Liver (tissue), 9 donors: ENCODE results near the gene PDLIM5. TPM values are rescaled to one million over a fixed set of nuclear protein-coding genes. Genes with fewer than 3 reads are reported as not detected.

Experiments
- DNase-seq: peaks from one replicate; pipeline ENCODE4 v3.0.0-alpha.2; 2017; ENCODE audit warnings: low spot score
- H3K27ac ChIP-seq, 2 donors: one replicate each; pipeline ENCODE4 v1.7.0; 2013; ENCODE audit warnings: inconsistent platforms in 2 of 2, low read length in 2 of 2, control low read depth in 1 of 2, low read depth in 1 of 2, mild to moderate bottlenecking in 1 of 2
- H3K27me3 ChIP-seq, 4 donors: one replicate each; pipeline versions ENCODE4 v1.6.1 to v1.7.0; 2013; ENCODE audit warnings: low read length in 3 of 4, inconsistent platforms in 1 of 4, mild to moderate bottlenecking in 1 of 4, moderate library complexity in 1 of 4; ENCODE audit not compliant: control insufficient read depth in 4 of 4, insufficient read depth in 4 of 4
- H3K36me3 ChIP-seq, 4 donors: one replicate each; pipeline versions ENCODE4 v1.6.1 to v1.7.0; 2013; ENCODE audit warnings: low read length in 3 of 4, mild to moderate bottlenecking in 3 of 4, low read depth in 1 of 4, moderate library complexity in 1 of 4; ENCODE audit not compliant: control insufficient read depth in 4 of 4, insufficient read depth in 3 of 4
- H3K4me1 ChIP-seq, 4 donors: one replicate each; pipeline versions ENCODE4 v1.6.1 to v1.7.0; 2013; ENCODE audit warnings: low read length in 3 of 4, mild to moderate bottlenecking in 3 of 4, moderate library complexity in 1 of 4; ENCODE audit not compliant: control insufficient read depth in 4 of 4, insufficient read depth in 4 of 4
- H3K4me3 ChIP-seq, 3 donors: one replicate each; pipeline versions ENCODE4 v1.6.1 to v1.7.0; 2013; ENCODE audit warnings: low read length in 3 of 3, control low read depth in 1 of 3, low read depth in 1 of 3, mild to moderate bottlenecking in 1 of 3
- H3K9ac ChIP-seq, 2 donors: one replicate each; pipeline ENCODE4 v1.7.0; 2013; ENCODE audit warnings: low read length in 2 of 2, mild to moderate bottlenecking in 2 of 2, moderate library complexity in 2 of 2, control low read depth in 1 of 2, low read depth in 1 of 2
- H3K9me3 ChIP-seq, 4 donors: one replicate each; pipeline versions ENCODE4 v1.6.1 to v1.7.0; 2013; ENCODE audit warnings: low read length in 3 of 4; ENCODE audit not compliant: control insufficient read depth in 4 of 4
- ATF3 ChIP-seq: IDR thresholded peaks from 2 replicates; pipeline ENCODE4 v1.6.1; 2016; ENCODE audit warnings: antibody characterized with exemption
- EGR1 ChIP-seq, 2 donors: IDR thresholded peaks; 2 replicates each; pipeline ENCODE4 v1.6.1; 2016 to 2018; ENCODE audit warnings: antibody characterized with exemption in 2 of 2, low read depth in 2 of 2
- FOXA1 ChIP-seq: IDR thresholded peaks from 2 replicates; pipeline ENCODE4 v1.6.1; 2016; ENCODE audit warnings: antibody characterized with exemption
- FOXA2 ChIP-seq: IDR thresholded peaks from 2 replicates; pipeline ENCODE4 v1.6.1; 2016; ENCODE audit warnings: antibody characterized with exemption
- HNF4A ChIP-seq, 2 donors: conservative IDR thresholded peaks; 2 replicates each; pipeline ENCODE4 v1.6.1; 2016; ENCODE audit warnings: antibody characterized with exemption in 2 of 2, mild to moderate bottlenecking in 2 of 2
- HNF4G ChIP-seq: IDR thresholded peaks from 2 replicates; pipeline ENCODE4 v1.6.1; 2016; ENCODE audit warnings: antibody characterized with exemption
- JUND ChIP-seq, 2 donors: IDR thresholded peaks; 2 replicates each; pipeline ENCODE4 v1.6.1; 2016; ENCODE audit warnings: antibody characterized with exemption in 2 of 2
- NR2F2 ChIP-seq: IDR thresholded peaks from 2 replicates; pipeline ENCODE4 v1.6.1; 2016; ENCODE audit warnings: antibody characterized with exemption
- RAD21 ChIP-seq, 2 donors: IDR thresholded peaks; 2 replicates each; pipeline ENCODE4 v1.6.1; 2016; ENCODE audit warnings: antibody characterized with exemption in 2 of 2, mild to moderate bottlenecking in 2 of 2
- REST ChIP-seq: IDR thresholded peaks from 2 replicates; pipeline ENCODE4 v1.6.1; 2016; ENCODE audit warnings: antibody characterized with exemption, mild to moderate bottlenecking
- SP1 ChIP-seq: IDR thresholded peaks from 2 replicates; pipeline ENCODE4 v1.6.1; 2018; ENCODE audit warnings: antibody characterized with exemption, mild to moderate bottlenecking
- TAF1 ChIP-seq: conservative IDR thresholded peaks from 2 replicates; pipeline ENCODE4 v1.6.1; 2016; ENCODE audit warnings: antibody characterized with exemption, mild to moderate bottlenecking
- YY1 ChIP-seq: IDR thresholded peaks from 2 replicates; pipeline ENCODE4 v1.6.1; 2016; ENCODE audit warnings: antibody characterized with exemption, mild to moderate bottlenecking
- ZBTB33 ChIP-seq: IDR thresholded peaks from 2 replicates; pipeline ENCODE4 v1.6.1; 2016; ENCODE audit warnings: antibody characterized with exemption
- WGBS: extraction: QIAGEN DNeasy Blood & Tissue Kit; methylation state at CpG from one replicate; pipeline ENCODE4 v1.1.7; 2013; 5-methylcytosine and 5-hydroxymethylcytosine counted together
- polyA plus RNA-seq, 2 donors: library from polyadenylated mRNA; stranded (reverse) in 1 of 2; unstranded in 1 of 2; fragments of 200-250 nt in 1 of 2; fragments of >200 nt in 1 of 2; fragmentation: Nextera tagmentation in 1 of 2; extraction: Ambion mirVana in 1 of 2; gene quantifications; one replicate each; pipeline versions ENCODE4 v1.2.1 to v1.2.3, GENCODE V29; 2013 to 2015
- total RNA-seq, 2 donors: library from RNA; depleted of rRNA; stranded (reverse); fragments of >200 nt; gene quantifications; one replicate each; pipeline ENCODE4 v1.2.3, GENCODE V29; 2014
- TF ChIP-seq, protein P1 (sequence below): IDR thresholded peaks from 2 replicates; pipeline ENCODE4 v1.6.1; 2016; ENCODE audit warnings: antibody characterized with exemption
- donor health status: healthy.
- donor health status: healthy.
- donor health status: healthy.
- donor health status: healthy.
- donor health status: healthy.

PDLIM5 gene
- total and polyA plus RNA-seq, 4 donors = 19.1 to 114 (median 67.8) TPM

GRCh38 chr4:94506822-94507221 lies 55.1 kb downstream of the PDLIM5 start:
- H3K9ac ChIP-seq = no peak overlapping the region
- no peaks in the 10 kb centered on the region for H3K27me3 ChIP-seq
- H3K4me1 ChIP-seq = peaks cover 9 to 32% (median 25%) of the 10 kb centered on the region in 4 donors
- peak overlapping the region in 1 of 2 donors; percentile 4 for H3K27ac ChIP-seq
- H3K9me3 ChIP-seq = no peaks in the 10 kb centered on the region
- DNase-seq = no peak
- WGBS = 57% methylated on average over 7 of the region's 7 CpGs
- H3K4me3 ChIP-seq = no peak overlapping the region
- peaks cover 0 to 2% (median 0%) of the 10 kb centered on the region in 4 donors for H3K36me3 ChIP-seq
- TF ChIP-seq HNF4A (conservative IDR thresholded peaks at IDR 0.05) (peak; percentile 86 to 93), HNF4G (peak; percentile 66), TAF1 (no peak), NR2F2 (no peak)

- Histone ChIP-seq H3K9me3 (no peaks in the 10 kb centered on the region), H3K27me3 (no peaks in the 10 kb centered on the region), H3K4me1 (peaks cover 9 to 30% (median 25%) of the 10 kb centered on the region in 4 donors), H3K27ac (peak overlapping the region in 1 of 2 donors; percentile 54), H3K36me3 (peaks cover 0 to 2% (median 0%) of the 10 kb centered on the region in 4 donors), H3K9ac (no peak overlapping the region), H3K4me3 (no peak overlapping the region)
- no peak for DNase-seq
- WGBS = 81% methylated on average over 2 of the region's 2 CpGs
- TF ChIP-seq EGR1 (IDR thresholded peaks at IDR 0.05; ENCODE audit: low read depth in 2 of 2) (no peak), SP1 (no peak), RAD21 (IDR thresholded peaks at IDR 0.05) (no peak), HNF4A (conservative IDR thresholded peaks at IDR 0.05) (no peak), ATF3 (no peak), JUND (IDR thresholded peaks at IDR 0.05) (no peak), YY1 (no peak), FOXA1 (no peak), REST (no peak), NR2F2 (no peak)
- TF ChIP-seq, protein P1, sequence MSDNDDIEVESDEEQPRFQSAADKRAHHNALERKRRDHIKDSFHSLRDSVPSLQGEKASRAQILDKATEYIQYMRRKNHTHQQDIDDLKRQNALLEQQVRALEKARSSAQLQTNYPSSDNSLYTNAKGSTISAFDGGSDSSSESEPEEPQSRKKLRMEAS = no peak
Measured at GRCh38 chr4:94507281-94507680, 55.5 kb downstream of the PDLIM5 start.

DNA sequence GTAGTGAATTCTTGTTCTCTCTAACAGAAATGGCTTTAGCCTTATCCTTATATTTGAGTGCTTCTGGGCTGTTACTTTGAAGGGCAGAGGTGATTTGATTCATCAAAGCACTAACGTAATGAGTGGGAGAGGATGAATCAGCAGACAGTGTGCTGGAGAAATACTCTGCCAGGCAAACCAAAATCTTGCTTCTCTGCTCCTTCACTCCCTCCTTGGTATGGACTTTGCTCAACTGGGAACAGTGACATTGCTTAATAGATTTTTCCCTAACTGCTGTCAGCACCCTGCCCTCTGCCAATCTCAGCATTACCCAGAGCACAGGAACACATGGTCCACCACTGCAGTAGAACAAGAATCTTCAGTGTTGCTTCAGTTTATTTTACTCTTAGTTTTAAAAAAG lies 56.0 kb downstream of the PDLIM5 start:
- Histone ChIP-seq H3K4me1 (peaks cover 7 to 28% (median 25%) of the 10 kb centered on the region in 4 donors), H3K27ac (peak overlapping the region; percentile 21 to 54), H3K4me3 (no peak overlapping the region), H3K9ac (no peak overlapping the region), H3K27me3 (no peaks in the 10 kb centered on the region), H3K9me3 (no peaks in the 10 kb centered on the region), H3K36me3 (peaks cover 0 to 2% (median 0%) of the 10 kb centered on the region in 4 donors)
- 15% methylated on average over 1 of the region's 1 CpG for WGBS
- DNase-seq = no peak
- TF ChIP-seq ZBTB33 (peak; percentile 30), FOXA1 (no peak), ATF3 (no peak), FOXA2 (peak; percentile 36), REST (peak; percentile 62), HNF4G (peak; percentile 82), YY1 (peak; percentile 58), HNF4A (conservative IDR thresholded peaks at IDR 0.05) (peak; percentile 91 to 93), NR2F2 (peak; percentile 27), TAF1 (no peak)
- TF ChIP-seq, protein P1 = peak; percentile 75
